Endodermal cell (in vitro differentiated cells): Measurements from ENCODE around the gene TCF3. TPM values are rescaled to one million over a fixed set of nuclear protein-coding genes. Genes with fewer than 3 reads are reported as not detected.
"Not testable (repeated sequence)": the region's sequence is repeated elsewhere in the genome, so short reads cannot be mapped to it uniquely, and the experiment has no call there.

Source experiments
- DNase-seq: peaks from one replicate; pipeline ENCODE4 v3.0.0-alpha.2; 2017
- H3K27ac ChIP-seq: 2 replicates; pipeline ENCODE4 v1.5.1; 2013; ENCODE audit warnings: mild to moderate bottlenecking, low read depth, low read length, moderate library complexity
- H3K27me3 ChIP-seq: 2 replicates; pipeline ENCODE4 v1.6.1; 2013; ENCODE audit warnings: mild to moderate bottlenecking, low read length, moderate library complexity; ENCODE audit not compliant: insufficient read depth, control insufficient read depth, poor library complexity, severe bottlenecking
- H3K36me3 ChIP-seq: 2 replicates; pipeline ENCODE4 v1.7.0; 2013; ENCODE audit warnings: mild to moderate bottlenecking, low read length, moderate library complexity; ENCODE audit not compliant: control insufficient read depth, insufficient read depth
- H3K4me1 ChIP-seq: one replicate; pipeline ENCODE4 v1.7.0; 2013; ENCODE audit warnings: low read length; ENCODE audit not compliant: control insufficient read depth, insufficient read depth
- H3K4me3 ChIP-seq: 2 replicates; pipeline ENCODE4 v1.5.1; 2013; ENCODE audit warnings: mild to moderate bottlenecking, low read length, moderate library complexity
- H3K9ac ChIP-seq: 2 replicates; pipeline ENCODE4 v1.6.1; 2013; ENCODE audit warnings: mild to moderate bottlenecking, low read length, moderate library complexity; ENCODE audit not compliant: poor library complexity, severe bottlenecking; ENCODE audit errors: extremely low read depth
- H3K9me3 ChIP-seq: 2 replicates; pipeline ENCODE4 v1.6.1; 2013; ENCODE audit warnings: mild to moderate bottlenecking, low read length, moderate library complexity; ENCODE audit not compliant: control insufficient read depth
- H3K27ac Mint-ChIP-seq: 2 replicates; pipeline ENCODE4 v1.8.0; 2020; ENCODE audit warnings: mixed read lengths
- H3K27me3 Mint-ChIP-seq: 2 replicates; pipeline ENCODE4 v1.8.0; 2021; ENCODE audit warnings: mild to moderate bottlenecking, mixed read lengths; ENCODE audit not compliant: insufficient read depth
- H3K36me3 Mint-ChIP-seq: 2 replicates; pipeline ENCODE4 v1.8.0; 2020; ENCODE audit warnings: low read depth, mixed read lengths
- H3K4me1 Mint-ChIP-seq: 2 replicates; pipeline ENCODE4 v1.8.0; 2020; ENCODE audit warnings: mixed read lengths
- H3K4me3 Mint-ChIP-seq: 2 replicates; pipeline ENCODE4 v1.8.0; 2020; ENCODE audit warnings: mild to moderate bottlenecking, moderate library complexity, mixed read lengths
- H3K9me3 Mint-ChIP-seq: 2 replicates; pipeline ENCODE4 v1.8.0; 2020; ENCODE audit warnings: mild to moderate bottlenecking, mixed read lengths
- WGBS, 2 experiments: methylation state at CpG; one replicate each; pipeline versions ENCODE4 v1.1.5 to v1.1.7; 2013; ENCODE audit warnings: missing lambda C conversion rate in 2 of 2, mixed read lengths in 1 of 2; ENCODE audit not compliant: insufficient coverage in 1 of 2, insufficient read length in 1 of 2; 5-methylcytosine and 5-hydroxymethylcytosine counted together
- total RNA-seq, 2 donors: library from RNA; stranded (reverse); fragmentation: NEBNext Ultra II Directional in 1 of 2; extraction: Animal tissue kit (Norgen Biotek cat#: 25700) in 1 of 2; gene quantifications; 2 replicates in 1 of 2; 3 replicates in 1 of 2; pipeline ENCODE4 v1.2.1, GENCODE V29; 2021
- TF ChIP-seq, protein P1 (sequence below): fragments of 200-600 bp; sonication (generic); conservative IDR thresholded peaks from 2 replicates; pipeline ENCODE4 v1.5.0; 2021; ENCODE audit warnings: antibody characterized with exemption, mild to moderate bottlenecking

The TCF3 gene
- total RNA-seq, 2 donors from 2014 or later: 233 to 268 TPM

- Mint-ChIP-seq H3K36me3 (no peaks in the 10 kb centered on the region), H3K9me3 (peaks cover 5% of the 10 kb centered on the region), H3K4me3 (no peak overlapping the region), H3K4me1 (peaks cover 6% of the 10 kb centered on the region), H3K27ac (no peak overlapping the region), H3K27me3 (peaks cover 26% of the 10 kb centered on the region)
- no peak for DNase-seq
- Histone ChIP-seq H3K9ac (no peak overlapping the region), H3K27me3 (peaks cover 11% of the 10 kb centered on the region), H3K9me3 (no peaks in the 10 kb centered on the region), H3K27ac (no peak overlapping the region), H3K4me1 (no peaks in the 10 kb centered on the region), H3K36me3 (no peaks in the 10 kb centered on the region), H3K4me3 (no peak overlapping the region)
- TF ChIP-seq, protein P1, sequence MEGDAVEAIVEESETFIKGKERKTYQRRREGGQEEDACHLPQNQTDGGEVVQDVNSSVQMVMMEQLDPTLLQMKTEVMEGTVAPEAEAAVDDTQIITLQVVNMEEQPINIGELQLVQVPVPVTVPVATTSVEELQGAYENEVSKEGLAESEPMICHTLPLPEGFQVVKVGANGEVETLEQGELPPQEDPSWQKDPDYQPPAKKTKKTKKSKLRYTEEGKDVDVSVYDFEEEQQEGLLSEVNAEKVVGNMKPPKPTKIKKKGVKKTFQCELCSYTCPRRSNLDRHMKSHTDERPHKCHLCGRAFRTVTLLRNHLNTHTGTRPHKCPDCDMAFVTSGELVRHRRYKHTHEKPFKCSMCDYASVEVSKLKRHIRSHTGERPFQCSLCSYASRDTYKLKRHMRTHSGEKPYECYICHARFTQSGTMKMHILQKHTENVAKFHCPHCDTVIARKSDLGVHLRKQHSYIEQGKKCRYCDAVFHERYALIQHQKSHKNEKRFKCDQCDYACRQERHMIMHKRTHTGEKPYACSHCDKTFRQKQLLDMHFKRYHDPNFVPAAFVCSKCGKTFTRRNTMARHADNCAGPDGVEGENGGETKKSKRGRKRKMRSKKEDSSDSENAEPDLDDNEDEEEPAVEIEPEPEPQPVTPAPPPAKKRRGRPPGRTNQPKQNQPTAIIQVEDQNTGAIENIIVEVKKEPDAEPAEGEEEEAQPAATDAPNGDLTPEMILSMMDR: no peak
- 82 to 85% methylated on average over 6 to 13 of the region's 13 CpGs for WGBS, 2 experiments
These were observed 11.4 kb upstream of the TCF3 start for GRCh38 chr19:1663852-1664251.

GRCh38 chr19:1663227-1663626 lies 10.8 kb upstream of the TCF3 start:
- not testable (repeated sequence) for DNase-seq, H3K36me3 Mint-ChIP-seq, H3K36me3 ChIP-seq, H3K9ac ChIP-seq, H3K27ac Mint-ChIP-seq, H3K4me1 Mint-ChIP-seq, H3K27me3 ChIP-seq, H3K9me3 ChIP-seq, H3K4me3 Mint-ChIP-seq, H3K4me1 ChIP-seq, H3K4me3 ChIP-seq, H3K27ac ChIP-seq, H3K9me3 Mint-ChIP-seq
- peaks cover 20% of the 10 kb centered on the region for H3K27me3 Mint-ChIP-seq
- WGBS, 2 experiments: 93 to 100% methylated on average over 5 to 7 of the region's 7 CpGs

GRCh38 chr19:1661995-1662394 lies 9.6 kb upstream of the TCF3 start:
- H3K27ac Mint-ChIP-seq: no peak overlapping the region
- no peak overlapping the region for H3K4me3 Mint-ChIP-seq
- Histone ChIP-seq H3K27ac (no peak overlapping the region), H3K36me3 (no peaks in the 10 kb centered on the region), H3K9ac (no peak overlapping the region), H3K4me3 (no peak overlapping the region), H3K27me3 (no peaks in the 10 kb centered on the region), H3K9me3 (no peaks in the 10 kb centered on the region), H3K4me1 (no peaks in the 10 kb centered on the region)
- TF ChIP-seq, protein P1: no peak
- H3K4me1 Mint-ChIP-seq: no peaks in the 10 kb centered on the region
- H3K27me3 Mint-ChIP-seq: peaks cover 9% of the 10 kb centered on the region
- no peaks in the 10 kb centered on the region for H3K36me3 Mint-ChIP-seq
- no peak for DNase-seq
- H3K9me3 Mint-ChIP-seq: peaks cover 5% of the 10 kb centered on the region
- WGBS, 2 experiments: 94 to 96% methylated on average over 2 to 4 of the region's 4 CpGs

DNA sequence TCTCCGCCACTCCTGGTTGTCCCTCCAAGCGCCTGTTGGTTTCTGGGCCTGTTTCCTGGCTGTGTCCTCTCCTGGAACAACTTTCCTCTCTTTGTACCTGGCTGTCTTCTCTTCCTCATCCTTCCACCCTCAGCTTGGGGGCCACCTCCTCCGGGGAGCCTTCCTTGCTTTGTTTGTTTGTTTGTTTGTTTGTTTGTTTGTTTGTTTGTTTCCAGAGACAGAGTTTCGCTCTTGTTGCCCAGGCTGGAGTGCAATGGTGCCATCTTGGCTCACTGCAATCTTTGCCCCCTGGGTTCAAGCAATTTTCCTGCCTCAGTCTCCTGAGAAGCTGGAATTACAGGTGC lies 6.6 kb upstream of the TCF3 start:
- no peaks in the 10 kb centered on the region for H3K9me3 ChIP-seq
- H3K4me3 Mint-ChIP-seq: no peak overlapping the region
- H3K36me3 ChIP-seq: no peaks in the 10 kb centered on the region
- no peaks in the 10 kb centered on the region for H3K36me3 Mint-ChIP-seq
- no peak overlapping the region for H3K27ac ChIP-seq
- H3K9me3 Mint-ChIP-seq: peaks cover 7% of the 10 kb centered on the region
- WGBS, 2 experiments: 60 to 91% methylated on average over 1 to 4 of the region's 4 CpGs
- DNase-seq: no peak
- H3K27ac Mint-ChIP-seq: no peak overlapping the region
- H3K4me1 Mint-ChIP-seq: no peaks in the 10 kb centered on the region
- H3K4me3 ChIP-seq: no peak overlapping the region
- no peaks in the 10 kb centered on the region for H3K4me1 ChIP-seq
- H3K27me3 Mint-ChIP-seq: peaks cover 11% of the 10 kb centered on the region
- TF ChIP-seq, protein P1: no peak
- no peak overlapping the region for H3K9ac ChIP-seq
- H3K27me3 ChIP-seq: no peaks in the 10 kb centered on the region
